H1 (cell line): Measurements from ENCODE around the gene SBNO1. TPM values are rescaled to one million over a fixed set of nuclear protein-coding genes. Genes with fewer than 3 reads are reported as not detected.

Source experiments
- CTCF ChIA-PET: fragments of 300-600 bp; sonication (Branson Sonifier 250); formaldehyde crosslinking; loops from one replicate; lab custom pipeline; 2021; ENCODE audit not compliant: partially characterized antibody; lab: Charles Lee
- POLR2A ChIA-PET: fragments of 300-600 bp; sonication (Branson Sonifier 250); formaldehyde crosslinking; loops from one replicate; lab custom pipeline; 2021; ENCODE audit warnings: inconsistent platforms; ENCODE audit not compliant: partially characterized antibody; lab: Charles Lee
- DNase-seq, 2 experiments: peaks; one replicate each; pipeline versions ENCODE4 v3.0.0 to v3.0.0-alpha.2; 2010 to 2022; ENCODE audit warnings: low spot score in 2 of 2, low read depth in 1 of 2, mixed read lengths in 1 of 2
- FAIRE-seq: peaks from 2 replicates; lab custom pipeline; 2011; peaks lifted over from hg19 to GRCh38; lab: Jason Lieb, UNC
- H2AFZ ChIP-seq: 2 replicates; pipeline ENCODE4 v1.8.1; 2012; ENCODE audit warnings: low read length, inconsistent platforms
- H2AK5ac ChIP-seq: 2 replicates; pipeline ENCODE4 v1.6.1; 2013; ENCODE audit warnings: low read depth, low read length
- H2BK120ac ChIP-seq: replicated peaks from 2 replicates; pipeline ENCODE3; 2013; ENCODE audit warnings: low read depth, low read length, inconsistent platforms
- H2BK12ac ChIP-seq: 2 replicates; pipeline ENCODE4 v1.6.1; 2013; ENCODE audit warnings: low read depth, low read length
- H2BK15ac ChIP-seq: 2 replicates; pipeline ENCODE4 v1.6.1; 2013; ENCODE audit warnings: low read length
- H2BK20ac ChIP-seq: 2 replicates; pipeline ENCODE4 v1.6.1; 2013; ENCODE audit warnings: low read length
- H2BK5ac ChIP-seq: 2 replicates; pipeline ENCODE4 v1.6.1; 2013; ENCODE audit warnings: low read depth, low read length
- H3K14ac ChIP-seq: 2 replicates; pipeline ENCODE4 v1.6.1; 2013; ENCODE audit warnings: inconsistent platforms; ENCODE audit not compliant: insufficient read length
- H3K18ac ChIP-seq: 2 replicates; pipeline ENCODE4 v1.6.1; 2013; ENCODE audit warnings: low read length; ENCODE audit errors: extremely low read depth
- H3K23ac ChIP-seq: 2 replicates; pipeline ENCODE4 v1.6.1; 2013; ENCODE audit warnings: inconsistent platforms; ENCODE audit not compliant: insufficient read length
- H3K23me2 ChIP-seq: 2 replicates; pipeline ENCODE4 v1.6.1; 2013; ENCODE audit warnings: low read depth, low read length
- H3K27ac ChIP-seq: 2 replicates; pipeline ENCODE4 v1.6.1; 2011; ENCODE audit warnings: low read depth, low read length, inconsistent platforms
- H3K27me3 ChIP-seq, 4 experiments: replicated peaks in 1 of 4; 1 replicate in 1 of 4; 2 replicates in 3 of 4; pipeline versions ENCODE4 v1.6.1 to v1.8.1; 2011 to 2013; ENCODE audit warnings: low read length in 3 of 4, mild to moderate bottlenecking in 3 of 4, inconsistent platforms in 2 of 4, mixed read lengths in 2 of 4, moderate library complexity in 1 of 4; ENCODE audit not compliant: control insufficient read depth in 3 of 4, insufficient read depth in 3 of 4; ENCODE audit errors: extremely low read depth in 1 of 4
- H3K36me3 ChIP-seq, 4 experiments: 2 replicates each; pipeline versions ENCODE4 v1.6.1 to v1.8.1; 2011 to 2013; ENCODE audit warnings: mild to moderate bottlenecking in 4 of 4, low read length in 3 of 4, moderate library complexity in 2 of 4, control low read depth in 1 of 4, inconsistent platforms in 1 of 4; ENCODE audit not compliant: insufficient read depth in 4 of 4, control insufficient read depth in 2 of 4
- H3K4ac ChIP-seq: replicated peaks from 2 replicates; pipeline ENCODE3; 2013; ENCODE audit warnings: low read length, low read depth, mixed read lengths, inconsistent platforms; ENCODE audit not compliant: insufficient read length
- H3K4me1 ChIP-seq, 4 experiments: replicated peaks in 1 of 4; 1 replicate in 1 of 4; 2 replicates in 3 of 4; pipeline versions ENCODE4 v1.6.1 to v1.8.1; 2011 to 2013; ENCODE audit warnings: low read length in 3 of 4, inconsistent platforms in 2 of 4, mixed read lengths in 1 of 4; ENCODE audit not compliant: insufficient read depth in 4 of 4, control insufficient read depth in 3 of 4
- H3K4me2 ChIP-seq, 2 experiments: 2 replicates each; pipeline versions ENCODE4 v1.6.1 to v1.8.1; 2011 to 2013; ENCODE audit warnings: low read depth in 2 of 2, low read length in 2 of 2, control low read depth in 1 of 2, inconsistent platforms in 1 of 2, mild to moderate bottlenecking in 1 of 2; ENCODE audit not compliant: insufficient read depth in 1 of 2
- H3K4me3 ChIP-seq, 4 experiments: fragments of 200-600, 300-600 bp in 1 of 4; sonication (generic), shearing (Covaris generic), sonication (Bioruptor Twin) in 1 of 4; 2 replicates each; pipeline versions ENCODE4 v1.5.1 to v1.8.1; 2011 to 2016; ENCODE audit warnings: low read length in 4 of 4, low read depth in 3 of 4, control low read depth in 2 of 4, inconsistent platforms in 2 of 4, mild to moderate bottlenecking in 2 of 4, mixed read lengths in 1 of 4, moderate library complexity in 1 of 4; ENCODE audit not compliant: insufficient read depth in 2 of 4; ENCODE audit errors: extremely low read depth in 1 of 4
- H3K56ac ChIP-seq: replicated peaks from 2 replicates; pipeline ENCODE3; 2013; ENCODE audit warnings: low read depth, mild to moderate bottlenecking, mixed read lengths, low read length, inconsistent platforms; ENCODE audit not compliant: insufficient read length
- H3K79me1 ChIP-seq: 2 replicates; pipeline ENCODE4 v1.6.1; 2013; ENCODE audit warnings: low read depth, low read length, control low read depth
- H3K79me2 ChIP-seq, 2 experiments: 2 replicates each; pipeline versions ENCODE4 v1.6.1 to v1.8.1; 2012 to 2013; ENCODE audit warnings: low read length in 2 of 2, mild to moderate bottlenecking in 2 of 2, inconsistent platforms in 1 of 2; ENCODE audit not compliant: insufficient read depth in 2 of 2, control insufficient read depth in 1 of 2
- H3K9ac ChIP-seq, 4 experiments: replicated peaks in 1 of 4; 1 replicate in 1 of 4; 2 replicates in 3 of 4; pipeline versions ENCODE4 v1.6.1 to v1.8.1; 2011 to 2013; ENCODE audit warnings: low read depth in 3 of 4, low read length in 3 of 4, control low read depth in 2 of 4, mild to moderate bottlenecking in 2 of 4, moderate library complexity in 2 of 4, inconsistent platforms in 1 of 4; ENCODE audit errors: extremely low read depth in 1 of 4
- H3K9me3 ChIP-seq, 2 experiments: 2 replicates each; pipeline versions ENCODE4 v1.6.1 to v1.8.1; 2012 to 2013; ENCODE audit warnings: mild to moderate bottlenecking in 2 of 2, moderate library complexity in 2 of 2, control low read depth in 1 of 2, inconsistent platforms in 1 of 2, low read depth in 1 of 2, low read length in 1 of 2, mixed read lengths in 1 of 2; ENCODE audit not compliant: insufficient read depth in 2 of 2
- H4K20me1 ChIP-seq, 2 experiments: replicated peaks in 1 of 2; 2 replicates each; pipeline versions ENCODE3 to v1.8.1; 2011 to 2013; ENCODE audit warnings: inconsistent platforms in 2 of 2, low read length in 2 of 2, mild to moderate bottlenecking in 1 of 2; ENCODE audit not compliant: insufficient read depth in 2 of 2, control insufficient read depth in 1 of 2
- H4K5ac ChIP-seq: 2 replicates; pipeline ENCODE4 v1.6.1; 2013; ENCODE audit warnings: low read length, low read depth, mixed read lengths, inconsistent platforms; ENCODE audit not compliant: insufficient read length
- H4K8ac ChIP-seq: 2 replicates; pipeline ENCODE4 v1.8.0; 2013; ENCODE audit warnings: mild to moderate bottlenecking, moderate library complexity, low read length, inconsistent platforms; ENCODE audit not compliant: insufficient read depth; ENCODE audit errors: extremely low read depth
- H4K91ac ChIP-seq: replicated peaks from 2 replicates; pipeline ENCODE3; 2013; ENCODE audit warnings: low read length, mixed read lengths, inconsistent platforms; ENCODE audit not compliant: insufficient read length
- ASH2L ChIP-seq: fragments of 200-600, 300-600 bp; sonication (generic); IDR thresholded peaks from one replicate; pipeline ENCODE4 v1.7.1; 2017; ENCODE audit warnings: low read length
- GABPA ChIP-seq: IDR thresholded peaks from 2 replicates; pipeline ENCODE4 v1.6.1; 2011; ENCODE audit warnings: mild to moderate bottlenecking, low read length, moderate library complexity, borderline replicate concordance; ENCODE audit not compliant: insufficient read depth
- POLR2AphosphoS5 ChIP-seq: IDR thresholded peaks from 2 replicates; pipeline ENCODE4 v1.6.1; 2011; ENCODE audit warnings: low read depth, low read length
- RBBP5 ChIP-seq: IDR thresholded peaks from 2 replicates; pipeline ENCODE4 v1.7.1; 2012; ENCODE audit warnings: low read depth, mild to moderate bottlenecking, inconsistent platforms, low read length, moderate library complexity, borderline replicate concordance
- SAP30 ChIP-seq: fragments of 300-600 bp; sonication (generic); IDR thresholded peaks from 2 replicates; pipeline ENCODE4 v1.7.1; 2012; ENCODE audit warnings: low read length, moderate library complexity, mild to moderate bottlenecking, inconsistent platforms; ENCODE audit not compliant: insufficient read depth, insufficient replicate concordance
- TCF12 ChIP-seq: IDR thresholded peaks from 2 replicates; pipeline ENCODE4 v1.6.1; 2011; ENCODE audit warnings: low read depth, mild to moderate bottlenecking, low read length
- TEAD4 ChIP-seq: IDR thresholded peaks from 2 replicates; pipeline ENCODE4 v1.6.1; 2012; ENCODE audit warnings: low read depth, low read length, inconsistent platforms, mixed read lengths
- YY1 ChIP-seq: IDR thresholded peaks from 2 replicates; pipeline ENCODE4 v1.6.1; 2011; ENCODE audit warnings: low read depth, mild to moderate bottlenecking, low read length
- WGBS, 2 experiments: shearing (Covaris generic) in 1 of 2; methylation state at CpG; one replicate each; pipeline versions ENCODE4 v1.1.6 to v1.1.7; 2013 to 2015; ENCODE audit warnings: low lambda C conversion rate in 2 of 2, mixed read lengths in 2 of 2, inconsistent platforms in 1 of 2, low coverage in 1 of 2, missing lambda C conversion rate in 1 of 2; ENCODE audit not compliant: insufficient replicate concordance in 2 of 2, insufficient coverage in 1 of 2, insufficient read length in 1 of 2; ENCODE audit errors: extremely low coverage in 1 of 2, missing lambda C conversion rate in 1 of 2; 5-methylcytosine and 5-hydroxymethylcytosine counted together
- polyA plus RNA-seq, 7 experiments: library from polyadenylated mRNA; depleted of rRNA in 3 of 7; stranded (reverse) in 5 of 7; unstranded in 2 of 7; fragments of >200 nt in 5 of 7; fragments of 200-250 nt in 2 of 7; gene quantifications; 1 replicate in 5 of 7; 2 replicates in 1 of 7; 4 replicates in 1 of 7; pipeline versions ENCODE4 v1.2.1 to v1.2.3, GENCODE V29; 2011 to 2013; ENCODE audit warnings: missing spikeins in 2 of 7, mixed read lengths in 2 of 7
- total RNA-seq: library from RNA; stranded (reverse); fragmentation: NEBNext Ultra II Directional; extraction: Animal tissue kit (Norgen Biotek cat#: 25700); gene quantifications from 2 replicates; pipeline ENCODE4 v1.2.1, GENCODE V29; 2021
- TF ChIP-seq, protein P1 (sequence below), 3 experiments: IDR thresholded peaks; 1 replicate in 2 of 3; 2 replicates in 1 of 3; pipeline versions ENCODE4 v1.5.1 to v1.6.1; 2011; ENCODE audit warnings: low read length in 3 of 3, mild to moderate bottlenecking in 3 of 3, inconsistent platforms in 2 of 3, low read depth in 1 of 3, moderate library complexity in 1 of 3; ENCODE audit not compliant: insufficient read depth in 1 of 3; ENCODE audit errors: control extremely low read depth in 1 of 3

The SBNO1 gene
- total and polyA plus RNA-seq, 2 of the 8 experiments (the other 6 are each of a cell fraction or from before 2014, with no cell fraction given) = 6.7 to 57.7 TPM

DNA sequence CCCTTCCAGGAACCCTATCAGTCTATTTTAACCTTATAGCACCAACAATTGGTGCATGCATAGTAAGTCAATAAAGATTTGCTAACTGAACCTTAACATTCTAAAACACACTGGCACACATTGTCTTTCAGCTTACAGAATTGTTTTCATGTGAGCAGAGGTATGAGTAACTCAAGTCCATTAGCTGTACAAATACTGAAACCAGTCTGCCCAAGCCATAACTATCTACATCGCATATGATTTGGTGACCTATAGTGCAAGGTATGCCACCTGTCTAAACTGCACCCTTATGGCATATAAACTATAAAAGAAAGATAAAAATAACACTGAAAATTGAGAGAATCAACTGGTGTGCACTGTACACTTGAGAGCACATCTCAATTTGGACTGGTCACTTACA, 34.8 kb downstream of the SBNO1 start:
- FAIRE-seq (no peak), DNase-seq (no peak)
- Histone ChIP-seq H2AK5ac (no peak overlapping the region), H3K23ac (no peak overlapping the region), H4K20me1 (peaks cover 0 to 1% of the 10 kb centered on the region in 2 experiments), H3K4ac (no peak overlapping the region), H3K79me2 (no peaks in the 10 kb centered on the region), H2AFZ (no peak overlapping the region), H4K5ac (no peak overlapping the region), H3K18ac (no peak overlapping the region), H3K9ac (no peak overlapping the region), H3K4me1 (no peaks in the 10 kb centered on the region), H3K27ac (no peak overlapping the region), H2BK15ac (no peak overlapping the region), H3K4me2 (no peak overlapping the region), H3K14ac (no peak overlapping the region), H3K36me3 (peaks cover 21 to 75% (median 55%) of the 10 kb centered on the region in 4 experiments), H3K23me2 (peaks cover 1% of the 10 kb centered on the region; the same call in 1 of the 2 replicates), H2BK12ac (no peak overlapping the region), H2BK5ac (no peak overlapping the region), H2BK20ac (no peak overlapping the region), H3K56ac (no peak overlapping the region), H2BK120ac (no peak overlapping the region), H3K27me3 (no peaks in the 10 kb centered on the region), H4K91ac (no peak overlapping the region), H3K4me3 (no peak overlapping the region), H4K8ac (no peak overlapping the region), H3K79me1 (no peaks in the 10 kb centered on the region), H3K9me3 (no peaks in the 10 kb centered on the region)
- POLR2A ChIA-PET = no interaction called here
- TF ChIP-seq SAP30 (no peak), TEAD4 (no peak), RBBP5 (no peak), ASH2L (no peak), TCF12 (no peak), YY1 (no peak), GABPA (no peak), POLR2AphosphoS5 (no peak)
- TF ChIP-seq, protein P1, sequence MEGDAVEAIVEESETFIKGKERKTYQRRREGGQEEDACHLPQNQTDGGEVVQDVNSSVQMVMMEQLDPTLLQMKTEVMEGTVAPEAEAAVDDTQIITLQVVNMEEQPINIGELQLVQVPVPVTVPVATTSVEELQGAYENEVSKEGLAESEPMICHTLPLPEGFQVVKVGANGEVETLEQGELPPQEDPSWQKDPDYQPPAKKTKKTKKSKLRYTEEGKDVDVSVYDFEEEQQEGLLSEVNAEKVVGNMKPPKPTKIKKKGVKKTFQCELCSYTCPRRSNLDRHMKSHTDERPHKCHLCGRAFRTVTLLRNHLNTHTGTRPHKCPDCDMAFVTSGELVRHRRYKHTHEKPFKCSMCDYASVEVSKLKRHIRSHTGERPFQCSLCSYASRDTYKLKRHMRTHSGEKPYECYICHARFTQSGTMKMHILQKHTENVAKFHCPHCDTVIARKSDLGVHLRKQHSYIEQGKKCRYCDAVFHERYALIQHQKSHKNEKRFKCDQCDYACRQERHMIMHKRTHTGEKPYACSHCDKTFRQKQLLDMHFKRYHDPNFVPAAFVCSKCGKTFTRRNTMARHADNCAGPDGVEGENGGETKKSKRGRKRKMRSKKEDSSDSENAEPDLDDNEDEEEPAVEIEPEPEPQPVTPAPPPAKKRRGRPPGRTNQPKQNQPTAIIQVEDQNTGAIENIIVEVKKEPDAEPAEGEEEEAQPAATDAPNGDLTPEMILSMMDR (IDR thresholded peaks at IDR 0.05; ENCODE audit: control extremely low read depth in 1 of 3, insufficient read depth in 1 of 3, low read depth in 1 of 3, low read length in 3 of 3) = no peak
- CTCF ChIA-PET = interaction anchor here (1.2 to 1.5 kb wide), 2 partner anchors 72 to 253 kb away, joined by 3 to 4 read pairs; no protein-coding TSS in a partner anchor
- WGBS, 2 experiments = 95% methylated on average over 1 of the region's 1 CpG; no CpG with 5 or more reads in 1 of the 2 experiments
